Activated CD4-positive, alpha-beta T cell treated with anti-CD3 and anti-CD28 coated beads, Interleukin-2, Interleukin-4, amounts not matched to agents 100 ng/mL and 50 ng/mL, durations not matched to agents 16 hours and 8 hours (primary cell): ENCODE data around the gene KCTD21.
"Not testable (repeated sequence)": the region's sequence is repeated elsewhere in the genome, so short reads cannot be mapped to it uniquely, and the experiment has no call there.

ENCODE experiments used
- DNase-seq: peaks from one replicate; pipeline ENCODE4 v3.0.0-alpha.2; 2020; ENCODE audit warnings: low spot score

The KCTD21 gene

GRCh38 chr11:78188286-78189173 lies at the start of gene KCTD21, which contains the start of gene USP35:
TSS of gene KCTD21 (minus strand) at chr11:78188626. CDS start at chr11:78174554, 14,072 bp downstream.
TSS of gene USP35 (plus strand) at chr11:78188919. CDS start at chr11:78196246, 7,327 bp downstream.
- DNase-seq: peak; percentile 95

GRCh38 chr11:78237293-78238046 lies 49.0 kb upstream of the KCTD21 start:
- no peak for DNase-seq

GRCh38 chr11:78234006-78234405 lies 45.6 kb upstream of the KCTD21 start:
- no peak for DNase-seq

- DNase-seq: not testable (repeated sequence)
Measured at GRCh38 chr11:78233046-78233445, 44.6 kb upstream of the KCTD21 start.

- DNase-seq: no peak
Measured at GRCh38 chr11:78231962-78232501, 43.6 kb upstream of the KCTD21 start.

- DNase-seq: no peak
Measured at GRCh38 chr11:78230161-78230877, 41.9 kb upstream of the KCTD21 start.

GRCh38 chr11:78229106-78229505 lies 40.7 kb upstream of the KCTD21 start:
- DNase-seq: no peak

- DNase-seq: peak; percentile 32
Measured at GRCh38 chr11:78228467-78228866, 40.0 kb upstream of the KCTD21 start.

- DNase-seq: no peak
Measured at GRCh38 chr11:78227921-78228320, 39.5 kb upstream of the KCTD21 start.

GRCh38 chr11:78226684-78227680 lies 38.6 kb upstream of the KCTD21 start:
- peak; percentile 14 for DNase-seq

GRCh38 chr11:78224906-78225420 lies 36.5 kb upstream of the KCTD21 start:
- no peak for DNase-seq

GRCh38 chr11:78224506-78224905 lies 36.1 kb upstream of the KCTD21 start:
- no peak for DNase-seq

- DNase-seq: no peak
Measured at GRCh38 chr11:78223320-78223954, 35.0 kb upstream of the KCTD21 start.

GRCh38 chr11:78222726-78223125 lies 34.3 kb upstream of the KCTD21 start:
- not testable (repeated sequence) for DNase-seq

- DNase-seq: no peak
Measured at GRCh38 chr11:78221396-78222315, 33.2 kb upstream of the KCTD21 start.

GRCh38 chr11:78220218-78221157 lies 32.1 kb upstream of the KCTD21 start:
- no peak for DNase-seq

GRCh38 chr11:78219493-78220217 lies 31.2 kb upstream of the KCTD21 start:
- DNase-seq: no peak
